ENCODE results near the gene PODXL2. TPM values are rescaled to one million over a fixed set of nuclear protein-coding genes. Genes with fewer than 3 reads are reported as not detected.

The PODXL2 gene
- total and polyA plus RNA-seq, 4 experiments from 2014 or later: 3.3 to 8.0 (median 5.5) TPM

- DNase-seq: no peak
- Histone ChIP-seq H3K36me3 (ENCODE audit: insufficient read depth, low read length) (no peaks in the 10 kb centered on the region), H3K27me3 (ENCODE audit: insufficient read depth, low read length) (no peaks in the 10 kb centered on the region), H3K4me3 (ENCODE audit: low read length in 2 of 2) (no peak overlapping the region), H3K27ac (ENCODE audit: low read depth, low read length) (no peak overlapping the region), H3K9me3 (ENCODE audit: control insufficient read depth in 1 of 2, low read length in 2 of 2) (no peaks in the 10 kb centered on the region), H3K4me1 (ENCODE audit: insufficient read depth, low read length) (no peaks in the 10 kb centered on the region)
- H3K27ac Mint-ChIP-seq: no peak overlapping the region
- H3K36me3 Mint-ChIP-seq: no peaks in the 10 kb centered on the region
- ChIA-PET CTCF (ENCODE audit: partially characterized antibody) (interaction anchor here (1.1 to 1.5 kb wide), 2 partner anchors 10 to 13 kb away, joined by 3 read pairs; no protein-coding TSS in a partner anchor), POLR2A (ENCODE audit: partially characterized antibody) (no interaction called here)
- H3K4me1 Mint-ChIP-seq: no peaks in the 10 kb centered on the region
- intact Hi-C loops (cut with micrococcal nuclease): no loop called here
- H3K4me3 Mint-ChIP-seq: no peak overlapping the region
- peaks cover 0 to 8% (median 2%) of the 10 kb centered on the region in 8 donors for H3K9me3 Mint-ChIP-seq
- H3K27me3 Mint-ChIP-seq: peaks cover 3 to 13% of the 10 kb centered on the region in 2 donors
Measured at GRCh38 chr3:127706785-127707351, 77.9 kb downstream of the PODXL2 start.

- H3K36me3 ChIP-seq (ENCODE audit: insufficient read depth, low read length): no peaks in the 10 kb centered on the region
- H3K4me3 ChIP-seq (ENCODE audit: low read length in 2 of 2): no peak overlapping the region
- Mint-ChIP-seq H3K4me3 (no peak overlapping the region), H3K9me3 (peaks cover 0 to 8% (median 2%) of the 10 kb centered on the region in 8 donors), H3K36me3 (no peaks in the 10 kb centered on the region), H3K4me1 (no peaks in the 10 kb centered on the region), H3K27ac (no peak overlapping the region), H3K27me3 (peaks cover 2 to 12% of the 10 kb centered on the region in 2 donors)
- intact Hi-C loops (cut with micrococcal nuclease): no loop called here
- no peak overlapping the region for H3K27ac ChIP-seq (ENCODE audit: low read depth, low read length)
- no peaks in the 10 kb centered on the region for H3K4me1 ChIP-seq (ENCODE audit: insufficient read depth, low read length)
- ChIA-PET POLR2A (ENCODE audit: partially characterized antibody) (no interaction called here), CTCF (ENCODE audit: partially characterized antibody) (no interaction called here)
- H3K9me3 ChIP-seq (ENCODE audit: control insufficient read depth in 1 of 2, low read length in 2 of 2): no peaks in the 10 kb centered on the region
- H3K27me3 ChIP-seq (ENCODE audit: insufficient read depth, low read length): no peaks in the 10 kb centered on the region
- DNase-seq: no peak
Measured at GRCh38 chr3:127707851-127708411, 78.9 kb downstream of the PODXL2 start.

- intact Hi-C loops (cut with micrococcal nuclease): no loop called here
- H3K4me3 ChIP-seq (ENCODE audit: low read length in 2 of 2): no peak overlapping the region
- Mint-ChIP-seq H3K36me3 (no peaks in the 10 kb centered on the region), H3K4me1 (no peaks in the 10 kb centered on the region), H3K27me3 (peaks cover 1 to 8% of the 10 kb centered on the region in 2 donors), H3K9me3 (peaks cover 0 to 4% (median 0%) of the 10 kb centered on the region in 8 donors), H3K4me3 (no peak overlapping the region), H3K27ac (no peak overlapping the region)
- H3K9me3 ChIP-seq (ENCODE audit: control insufficient read depth in 1 of 2, low read length in 2 of 2): no peaks in the 10 kb centered on the region
- DNase-seq: no peak
- CTCF ChIA-PET (ENCODE audit: partially characterized antibody): no interaction called here
- no peaks in the 10 kb centered on the region for H3K4me1 ChIP-seq (ENCODE audit: insufficient read depth, low read length)
- POLR2A ChIA-PET (ENCODE audit: partially characterized antibody): no interaction called here
- no peaks in the 10 kb centered on the region for H3K36me3 ChIP-seq (ENCODE audit: insufficient read depth, low read length)
- H3K27me3 ChIP-seq (ENCODE audit: insufficient read depth, low read length): no peaks in the 10 kb centered on the region
- no peak overlapping the region for H3K27ac ChIP-seq (ENCODE audit: low read depth, low read length)
Measured at GRCh38 chr3:127708837-127709236, 79.9 kb downstream of the PODXL2 start.

- Histone ChIP-seq H3K4me3 (ENCODE audit: low read length in 2 of 2) (no peak overlapping the region), H3K27ac (ENCODE audit: low read depth, low read length) (no peak overlapping the region), H3K36me3 (ENCODE audit: insufficient read depth, low read length) (no peaks in the 10 kb centered on the region), H3K9me3 (ENCODE audit: control insufficient read depth in 1 of 2, low read length in 2 of 2) (no peaks in the 10 kb centered on the region), H3K27me3 (ENCODE audit: insufficient read depth, low read length) (no peaks in the 10 kb centered on the region), H3K4me1 (ENCODE audit: insufficient read depth, low read length) (no peaks in the 10 kb centered on the region)
- H3K4me1 Mint-ChIP-seq: no peaks in the 10 kb centered on the region
- ChIA-PET POLR2A (ENCODE audit: partially characterized antibody) (no interaction called here), CTCF (ENCODE audit: partially characterized antibody) (no interaction called here)
- no peak for DNase-seq
- H3K9me3 Mint-ChIP-seq: peaks cover 0 to 2% (median 0%) of the 10 kb centered on the region in 8 donors
- no peaks in the 10 kb centered on the region for H3K36me3 Mint-ChIP-seq
- H3K4me3 Mint-ChIP-seq: no peak overlapping the region
- H3K27me3 Mint-ChIP-seq: peaks cover 1 to 8% of the 10 kb centered on the region in 2 donors
- H3K27ac Mint-ChIP-seq: no peak overlapping the region
- intact Hi-C loops (cut with micrococcal nuclease): no loop called here
Measured at GRCh38 chr3:127709320-127710060, 80.5 kb downstream of the PODXL2 start.

GRCh38 chr3:127710155-127710941 is 81.4 kb downstream of the PODXL2 start:
- Histone ChIP-seq H3K36me3 (ENCODE audit: insufficient read depth, low read length) (no peaks in the 10 kb centered on the region), H3K9me3 (ENCODE audit: control insufficient read depth in 1 of 2, low read length in 2 of 2) (no peaks in the 10 kb centered on the region), H3K4me1 (ENCODE audit: insufficient read depth, low read length) (no peaks in the 10 kb centered on the region), H3K27me3 (ENCODE audit: insufficient read depth, low read length) (no peaks in the 10 kb centered on the region), H3K27ac (ENCODE audit: low read depth, low read length) (no peak overlapping the region), H3K4me3 (ENCODE audit: low read length in 2 of 2) (no peak overlapping the region)
- Mint-ChIP-seq H3K4me3 (no peak overlapping the region), H3K27me3 (peaks cover 0 to 5% of the 10 kb centered on the region in 2 donors), H3K4me1 (no peaks in the 10 kb centered on the region), H3K36me3 (no peaks in the 10 kb centered on the region), H3K9me3 (no peaks in the 10 kb centered on the region), H3K27ac (no peak overlapping the region)
- intact Hi-C loops (cut with micrococcal nuclease): no loop called here
- POLR2A ChIA-PET (ENCODE audit: partially characterized antibody): no interaction called here
- CTCF ChIA-PET (ENCODE audit: partially characterized antibody): no interaction called here
- no peak for DNase-seq

- H3K27ac Mint-ChIP-seq: no peak overlapping the region
- H3K9me3 Mint-ChIP-seq: no peaks in the 10 kb centered on the region
- H3K27me3 Mint-ChIP-seq: peaks cover 0 to 6% of the 10 kb centered on the region in 2 donors
- Histone ChIP-seq H3K4me1 (ENCODE audit: insufficient read depth, low read length) (no peaks in the 10 kb centered on the region), H3K27ac (ENCODE audit: low read depth, low read length) (no peak overlapping the region), H3K27me3 (ENCODE audit: insufficient read depth, low read length) (no peaks in the 10 kb centered on the region), H3K9me3 (ENCODE audit: control insufficient read depth in 1 of 2, low read length in 2 of 2) (no peaks in the 10 kb centered on the region), H3K36me3 (ENCODE audit: insufficient read depth, low read length) (no peaks in the 10 kb centered on the region), H3K4me3 (ENCODE audit: low read length in 2 of 2) (no peak overlapping the region)
- ChIA-PET CTCF (ENCODE audit: partially characterized antibody) (no interaction called here), POLR2A (ENCODE audit: partially characterized antibody) (no interaction called here)
- DNase-seq: no peak
- intact Hi-C loops (cut with micrococcal nuclease): no loop called here
- H3K36me3 Mint-ChIP-seq: no peaks in the 10 kb centered on the region
- no peak overlapping the region for H3K4me3 Mint-ChIP-seq
- no peaks in the 10 kb centered on the region for H3K4me1 Mint-ChIP-seq
Measured at GRCh38 chr3:127711021-127711695, 82.2 kb downstream of the PODXL2 start.

- Histone ChIP-seq H3K27ac (ENCODE audit: low read depth, low read length) (no peak overlapping the region), H3K9me3 (ENCODE audit: control insufficient read depth in 1 of 2, low read length in 2 of 2) (no peaks in the 10 kb centered on the region), H3K4me3 (ENCODE audit: low read length in 2 of 2) (no peak overlapping the region), H3K27me3 (ENCODE audit: insufficient read depth, low read length) (no peaks in the 10 kb centered on the region), H3K36me3 (ENCODE audit: insufficient read depth, low read length) (no peaks in the 10 kb centered on the region), H3K4me1 (ENCODE audit: insufficient read depth, low read length) (no peaks in the 10 kb centered on the region)
- Mint-ChIP-seq H3K36me3 (no peaks in the 10 kb centered on the region), H3K27ac (no peak overlapping the region), H3K4me3 (no peak overlapping the region), H3K9me3 (no peaks in the 10 kb centered on the region), H3K4me1 (no peaks in the 10 kb centered on the region), H3K27me3 (peaks cover 2 to 10% of the 10 kb centered on the region in 2 donors)
- no peak for DNase-seq
- POLR2A ChIA-PET (ENCODE audit: partially characterized antibody): no interaction called here
- intact Hi-C loops (cut with micrococcal nuclease): no loop called here
- CTCF ChIA-PET (ENCODE audit: partially characterized antibody): no interaction called here
Measured at GRCh38 chr3:127711896-127712295, 82.9 kb downstream of the PODXL2 start.
